Measurements from ENCODE around the gene CELF2.

Gene CELF2

GRCh38 chr10:11245095-11245479 lies 227.4 kb downstream of the CELF2 start:
- H3K4me3 ChIP-seq (ENCODE audit: low read length), result no peak overlapping the region
- no peak for DNase-seq (ENCODE audit: low read depth, low spot score)

- no peak overlapping the region for H3K4me3 ChIP-seq (ENCODE audit: low read length)
- DNase-seq (ENCODE audit: low read depth, low spot score), result no peak
These were observed 227.8 kb downstream of the CELF2 start for GRCh38 chr10:11245510-11245909.

- DNase-seq (ENCODE audit: low read depth, low spot score), result no peak
- no peak overlapping the region for H3K4me3 ChIP-seq (ENCODE audit: low read length)
These were observed 228.4 kb downstream of the CELF2 start for GRCh38 chr10:11245981-11246590.

- H3K4me3 ChIP-seq (ENCODE audit: low read length), result no peak overlapping the region
- DNase-seq (ENCODE audit: low read depth, low spot score), result no peak
These were observed 229.2 kb downstream of the CELF2 start for GRCh38 chr10:11246752-11247467.

- H3K4me3 ChIP-seq (ENCODE audit: low read length), result no peak overlapping the region
- no peak for DNase-seq (ENCODE audit: low read depth, low spot score)
These were observed 231.6 kb downstream of the CELF2 start for GRCh38 chr10:11249152-11249807.

GRCh38 chr10:11249808-11250195 lies 232.1 kb downstream of the CELF2 start:
- DNase-seq (ENCODE audit: low read depth, low spot score), result no peak
- H3K4me3 ChIP-seq (ENCODE audit: low read length), result no peak overlapping the region

GRCh38 chr10:11250304-11250703 lies 232.6 kb downstream of the CELF2 start:
- DNase-seq (ENCODE audit: low read depth, low spot score), result no peak
- H3K4me3 ChIP-seq (ENCODE audit: low read length), result no peak overlapping the region

- no peak overlapping the region for H3K4me3 ChIP-seq (ENCODE audit: low read length)
- DNase-seq (ENCODE audit: low read depth, low spot score), result no peak
These were observed 235.2 kb downstream of the CELF2 start for GRCh38 chr10:11252887-11253286.

- DNase-seq (ENCODE audit: low read depth, low spot score), result no peak
- no peak overlapping the region for H3K4me3 ChIP-seq (ENCODE audit: low read length)
These were observed 235.8 kb downstream of the CELF2 start for GRCh38 chr10:11253385-11254002.

- DNase-seq (ENCODE audit: low read depth, low spot score), result no peak
- no peak overlapping the region for H3K4me3 ChIP-seq (ENCODE audit: low read length)
These were observed 237.5 kb downstream of the CELF2 start for GRCh38 chr10:11255156-11255555.

- DNase-seq (ENCODE audit: low read depth, low spot score), result no peak
- no peak overlapping the region for H3K4me3 ChIP-seq (ENCODE audit: low read length)
These were observed 238.2 kb downstream of the CELF2 start for GRCh38 chr10:11255796-11256444.

GRCh38 chr10:11256896-11257295 lies 239.2 kb downstream of the CELF2 start:
- DNase-seq (ENCODE audit: low read depth, low spot score), result no peak

GRCh38 chr10:11257440-11258090 lies 239.9 kb downstream of the CELF2 start:
- H3K4me3 ChIP-seq (ENCODE audit: low read length), result no peak overlapping the region
- DNase-seq (ENCODE audit: low read depth, low spot score), result no peak

More at GRCh38 chr10:11256896-11257295, 239.2 kb downstream of the CELF2 start:
- no peak overlapping the region for H3K4me3 ChIP-seq (ENCODE audit: low read length)

GRCh38 chr10:11260170-11260569 lies 242.5 kb downstream of the CELF2 start:
- no peak for DNase-seq (ENCODE audit: low read depth, low spot score)
- no peak overlapping the region for H3K4me3 ChIP-seq (ENCODE audit: low read length)

- H3K4me3 ChIP-seq (ENCODE audit: low read length), result no peak overlapping the region
- no peak for DNase-seq (ENCODE audit: low read depth, low spot score)
These were observed 243.5 kb downstream of the CELF2 start for GRCh38 chr10:11261143-11261542.

- DNase-seq (ENCODE audit: low read depth, low spot score), result no peak
- no peak overlapping the region for H3K4me3 ChIP-seq (ENCODE audit: low read length)
These were observed 244.2 kb downstream of the CELF2 start for GRCh38 chr10:11261687-11262493.

GRCh38 chr10:11262494-11263345 lies 245.0 kb downstream of the CELF2 start:
- no peak overlapping the region for H3K4me3 ChIP-seq (ENCODE audit: low read length)
- DNase-seq (ENCODE audit: low read depth, low spot score), result no peak

Data from Jurkat, Clone E6-1 (cell line).